HG02798 (cell line): ENCODE data around the gene SCAND1.
A peak's percentile ranks its signal among the peaks of the same experiment; 100 is the strongest.
"Not testable (repeated sequence)": the region's sequence is repeated elsewhere in the genome, so short reads cannot be mapped to it uniquely, and the experiment has no call there.

Source experiments
- ATAC-seq: cut with Tn5 transposase; IDR thresholded peaks from one replicate; pipeline ENCODE4 v1.9.1; 2021; ENCODE audit warnings: mild to moderate bottlenecking; ENCODE audit not compliant: unreplicated experiment, poor library complexity

SCAND1 gene

GRCh38 chr20:35963878-35964277 is 9.6 kb upstream of the SCAND1 start:
- ATAC-seq, result no peak

DNA sequence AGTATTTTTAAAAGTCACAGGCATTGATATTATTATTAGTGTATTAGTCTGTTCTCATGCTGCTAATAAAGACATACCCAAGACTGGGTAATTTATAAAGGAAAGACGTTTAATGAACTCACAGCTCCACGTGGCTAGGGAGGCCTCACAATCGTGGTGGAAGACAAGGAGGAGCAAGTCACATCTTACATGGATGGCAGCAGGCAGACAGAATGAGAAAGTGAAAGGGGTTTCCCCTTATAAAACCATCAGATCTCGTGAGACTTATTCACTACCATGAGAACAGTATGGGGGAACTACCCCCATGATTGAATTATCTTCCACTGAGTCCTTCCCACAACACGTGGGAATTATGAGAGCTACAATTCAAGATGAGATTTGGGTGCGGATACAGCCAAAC is 5.0 kb upstream of the SCAND1 start:
- ATAC-seq, result not testable (repeated sequence)

GRCh38 chr20:35956616-35957015 is 2.3 kb upstream of the SCAND1 start:
- ATAC-seq, result no peak

DNA sequence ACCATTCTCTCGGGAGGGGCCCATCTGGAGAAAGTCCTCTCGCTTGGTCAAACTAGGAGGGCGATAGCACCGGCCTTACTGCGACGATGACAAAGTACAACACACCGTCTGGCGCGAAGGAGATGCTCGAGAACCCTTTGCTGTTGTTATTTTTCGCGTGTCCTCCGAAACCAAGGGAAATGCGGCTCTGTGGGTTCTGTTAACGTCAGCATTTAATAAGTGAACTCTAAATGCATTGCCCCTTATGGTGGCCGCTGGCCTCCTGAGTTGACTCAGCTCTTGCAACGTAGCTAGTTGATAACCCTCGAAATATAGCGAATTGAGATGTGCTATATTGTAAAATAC is 577 bp upstream of the SCAND1 start:
- ATAC-seq, result no peak

DNA sequence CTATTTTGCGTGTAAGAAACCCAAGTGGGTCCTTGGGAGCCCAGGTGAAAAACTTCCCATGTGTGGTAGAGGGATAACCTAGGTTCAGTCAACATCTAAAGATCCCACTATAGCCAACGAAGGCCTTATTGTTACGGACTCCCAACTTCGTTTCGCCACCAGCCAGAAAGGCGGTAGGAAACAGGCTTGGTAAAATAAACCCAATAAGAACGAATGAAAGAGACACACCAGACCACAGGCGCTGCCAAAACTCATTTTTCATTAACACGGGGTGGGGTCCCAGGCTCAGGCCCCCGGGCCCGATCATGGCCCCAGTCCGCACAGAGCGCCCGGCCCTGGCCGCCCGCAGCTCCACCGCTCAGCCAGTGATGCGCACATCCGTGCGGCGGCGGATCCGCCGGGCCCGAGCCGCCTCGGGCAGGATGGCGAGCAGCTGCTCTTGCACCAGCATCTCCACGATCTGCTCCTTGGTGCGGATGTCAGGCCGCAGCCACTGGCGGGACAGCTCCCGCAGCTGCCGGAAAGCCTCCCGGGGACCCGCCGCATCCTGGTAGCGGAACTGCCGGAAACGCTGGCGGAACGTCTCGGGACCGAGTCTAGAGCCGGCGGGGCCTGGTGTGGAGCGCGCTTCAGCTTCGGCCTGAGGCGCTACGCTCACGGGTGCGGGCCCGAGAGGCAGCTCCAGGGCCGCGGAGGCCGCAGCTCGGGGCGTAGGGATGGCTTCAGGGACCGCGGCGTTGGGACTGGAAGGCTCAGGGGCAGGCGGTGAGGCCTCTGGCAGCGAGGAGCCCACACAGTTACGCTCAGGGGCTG is 709 bp downstream of the SCAND1 start:
- peak; percentile 20 for ATAC-seq

GRCh38 chr20:35952480-35953386 is 1.6 kb downstream of the SCAND1 start:
- ATAC-seq, result no peak

DNA sequence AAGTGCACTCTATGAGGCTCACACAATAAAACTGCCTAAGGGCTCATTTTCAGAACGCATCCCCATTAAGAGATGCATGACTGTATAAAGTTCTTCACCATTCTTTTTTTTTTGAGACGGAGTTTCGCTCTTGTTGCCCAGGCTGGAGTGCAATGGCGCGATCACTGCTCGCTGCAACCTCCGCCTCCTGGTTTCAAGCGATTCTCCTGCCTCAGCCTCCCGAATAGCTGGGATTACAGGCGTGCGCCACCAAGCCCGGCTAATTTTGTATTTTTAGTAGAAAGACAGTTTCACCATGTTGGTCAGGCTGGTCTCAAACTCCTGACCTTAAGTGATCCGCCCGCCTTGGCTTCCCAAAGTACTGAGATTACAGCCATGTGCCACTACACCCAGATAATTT is 2.2 kb downstream of the SCAND1 start:
- not testable (repeated sequence) for ATAC-seq

DNA sequence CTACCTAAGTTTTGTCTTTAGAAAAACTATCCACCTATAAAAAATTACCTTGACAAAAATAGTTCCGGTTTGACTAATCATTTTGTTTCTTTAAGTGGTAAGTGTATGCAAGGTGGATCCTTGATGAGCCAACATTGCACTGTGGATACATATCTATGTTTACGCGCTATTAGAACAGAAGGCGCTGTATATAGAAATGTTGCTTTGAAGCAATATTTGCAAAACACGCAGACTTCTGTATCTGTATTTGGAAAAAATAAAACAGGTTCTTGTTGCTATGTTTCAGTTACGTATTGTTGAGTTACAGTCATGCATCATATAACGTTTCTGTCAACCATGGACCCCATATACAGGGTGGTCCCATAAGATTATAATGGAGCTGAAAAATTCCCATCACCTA is 4.2 kb downstream of the SCAND1 start:
- no peak for ATAC-seq

DNA sequence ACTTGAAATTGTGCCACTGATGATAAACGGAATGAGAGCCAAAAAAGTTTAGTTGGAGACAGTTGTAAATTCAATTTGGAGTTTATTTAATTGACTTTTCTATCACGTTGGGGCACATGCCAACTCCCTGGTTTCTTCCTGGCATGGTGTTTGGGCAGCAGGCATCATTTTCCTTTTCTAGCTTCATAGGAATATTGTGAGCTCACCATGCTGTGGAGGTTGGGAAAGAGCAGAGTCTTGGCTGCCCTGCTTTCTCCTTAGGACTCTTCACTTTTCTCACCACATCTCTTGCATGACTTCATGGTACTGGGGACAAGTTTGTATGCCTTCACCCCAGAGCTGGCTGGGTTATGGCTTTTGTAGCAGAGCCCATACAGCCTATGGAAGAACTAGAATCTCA is 6.4 kb downstream of the SCAND1 start:
- ATAC-seq, result no peak

DNA sequence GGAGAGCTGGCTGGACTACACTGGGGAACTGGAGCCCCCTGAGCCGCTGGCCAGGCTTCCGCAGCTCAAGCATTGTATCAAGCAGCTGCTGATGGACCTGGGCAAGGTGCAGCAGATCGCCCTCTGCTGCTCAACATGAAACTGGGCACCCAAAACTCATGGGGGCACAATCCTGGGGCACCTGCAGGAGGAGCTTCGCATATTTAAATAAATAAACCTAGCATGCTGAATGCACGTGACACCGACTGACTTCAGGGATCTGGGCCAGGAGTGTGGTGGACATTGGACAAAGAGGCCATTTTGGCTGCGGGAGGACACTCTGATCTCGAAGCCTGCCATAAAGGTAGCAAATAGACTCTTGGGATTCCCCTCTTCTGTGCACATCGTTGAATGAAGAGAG is 6.8 kb downstream of the SCAND1 start:
- no peak for ATAC-seq

GRCh38 chr20:35942243-35942642 is 12.1 kb downstream of the SCAND1 start:
- ATAC-seq, result no peak

- no peak for ATAC-seq
Observed at GRCh38 chr20:35941620-35942019, 12.7 kb downstream of the SCAND1 start.

- no peak for ATAC-seq
Observed at GRCh38 chr20:35939264-35939663, 15.0 kb downstream of the SCAND1 start.

GRCh38 chr20:35934050-35934449 is 20.3 kb downstream of the SCAND1 start:
- no peak for ATAC-seq

DNA sequence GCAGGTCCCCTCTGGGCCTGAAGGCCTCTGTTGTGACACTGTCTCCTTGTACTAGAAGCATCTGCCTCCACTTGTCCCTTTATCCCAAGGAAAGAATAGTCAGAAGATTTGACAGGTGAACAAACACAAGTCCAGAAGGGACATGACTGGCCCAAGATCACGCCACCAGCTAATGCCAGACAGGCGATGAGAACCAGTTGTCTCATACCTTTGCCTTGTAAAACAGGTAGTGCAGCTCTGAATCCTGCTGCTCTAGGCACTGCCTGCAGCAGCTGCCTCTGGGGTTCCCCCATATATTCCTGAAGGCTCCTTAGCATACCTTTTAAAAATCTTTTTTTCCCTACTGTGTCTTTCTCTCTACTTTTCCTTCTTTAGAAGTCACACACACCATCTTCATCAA is 25.0 kb downstream of the SCAND1 start:
- ATAC-seq, result no peak

DNA sequence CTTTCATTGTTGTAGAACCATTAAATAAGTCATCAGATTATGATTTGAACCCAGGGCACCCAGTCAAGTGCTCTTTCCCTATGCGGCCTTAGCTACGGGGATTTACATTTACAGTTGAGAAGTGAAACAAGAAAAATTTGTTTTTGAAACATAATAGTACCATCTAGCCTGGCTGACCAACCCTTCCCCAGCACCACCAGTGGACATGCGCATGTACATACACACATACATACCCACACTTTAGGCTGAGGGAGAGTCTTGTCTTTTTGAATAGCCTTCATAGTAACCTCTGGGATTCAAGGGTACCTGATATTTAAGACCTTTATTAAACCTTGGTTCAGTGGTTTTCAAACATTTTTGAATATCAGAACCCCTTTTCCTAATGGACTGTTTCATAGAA is 33.8 kb downstream of the SCAND1 start:
- ATAC-seq, result no peak

GRCh38 chr20:35918021-35918420 is 36.3 kb downstream of the SCAND1 start:
- ATAC-seq, result no peak

DNA sequence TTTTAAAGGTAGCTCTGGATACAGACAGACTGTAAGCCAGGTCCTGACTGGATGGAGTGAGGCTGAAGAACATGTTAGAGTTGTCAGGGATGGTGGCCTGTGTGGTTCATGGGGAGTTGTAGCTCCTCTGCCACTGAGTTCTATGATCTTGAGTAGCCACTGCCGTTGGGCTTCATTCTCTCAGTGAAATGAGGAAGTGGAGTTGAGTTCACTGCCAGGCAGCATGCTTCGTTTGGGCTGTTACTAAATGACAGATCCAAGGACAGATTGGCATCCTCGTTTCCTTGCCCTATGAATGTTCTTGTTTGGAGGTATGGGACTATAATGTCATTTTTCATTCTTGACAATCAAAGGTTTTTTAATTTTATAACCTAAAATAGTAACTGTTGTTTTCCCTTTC is 37.2 kb downstream of the SCAND1 start:
- ATAC-seq, result no peak

DNA sequence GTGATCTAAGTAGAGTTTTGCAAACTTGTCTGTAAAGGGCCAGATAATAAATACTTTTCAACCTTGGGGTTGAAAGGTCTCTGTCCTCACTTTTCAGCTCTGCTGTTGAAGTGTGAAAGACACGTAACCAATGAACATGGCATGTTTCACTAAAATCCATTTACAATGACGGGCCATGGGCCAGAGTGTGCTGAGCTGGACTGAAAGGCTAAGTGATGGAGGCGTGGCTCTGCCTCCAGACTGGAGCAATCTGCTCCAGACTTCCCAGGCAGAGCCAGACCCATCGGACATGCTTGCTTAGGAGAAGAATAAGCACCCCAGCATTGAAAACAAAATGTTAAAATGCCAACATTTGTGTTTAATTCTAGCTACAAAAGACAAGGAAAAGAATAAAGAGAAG is 41.4 kb downstream of the SCAND1 start:
- no peak for ATAC-seq

DNA sequence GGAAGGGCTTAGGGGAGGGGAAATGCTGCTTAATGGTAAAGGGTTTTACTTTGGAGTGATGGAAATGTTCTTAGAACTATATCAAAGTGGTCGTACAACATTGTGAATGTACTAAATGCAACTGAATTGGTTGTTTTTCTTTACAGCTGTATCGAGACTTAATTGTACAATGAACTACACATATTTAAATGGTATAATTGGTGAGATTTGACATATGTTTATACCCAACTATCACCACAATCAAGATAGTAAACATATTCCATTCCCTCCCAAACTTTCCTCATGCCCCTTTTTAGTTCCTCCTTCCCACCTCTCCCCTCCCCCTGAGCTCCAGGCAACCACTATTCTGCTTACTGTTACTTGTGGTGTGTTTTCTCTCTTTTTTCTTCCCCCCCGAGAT is 44.0 kb downstream of the SCAND1 start:
- no peak for ATAC-seq

DNA sequence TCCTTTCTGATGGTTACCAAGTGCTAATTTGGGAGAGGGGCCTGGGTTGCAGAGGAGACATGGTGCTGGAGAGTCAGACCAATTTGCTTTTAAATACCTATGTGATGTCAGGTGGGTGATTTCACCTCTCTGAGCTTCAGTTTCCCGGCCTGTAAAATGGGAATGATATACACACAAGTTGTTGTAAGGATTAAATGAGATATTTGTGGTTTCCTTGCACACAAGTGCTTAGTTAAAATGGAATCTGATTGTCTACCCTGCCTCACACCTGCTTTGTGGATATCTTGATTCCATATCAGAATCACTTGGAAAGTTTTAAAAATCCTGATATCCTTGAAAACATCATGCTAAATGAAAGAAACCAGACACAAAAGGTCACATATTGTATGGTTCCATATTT is 44.5 kb downstream of the SCAND1 start:
- ATAC-seq, result no peak

GRCh38 chr20:35909176-35909575 is 45.1 kb downstream of the SCAND1 start:
- no peak for ATAC-seq
